Measurements from ENCODE around the gene PBX4. TPM values are rescaled to one million over a fixed set of nuclear protein-coding genes. Genes with fewer than 3 reads are reported as not detected.

PBX4 gene
- total and polyA plus RNA-seq, 10 of the 15 experiments (the other 5 are each of a cell fraction or from before 2014, with no cell fraction given) = 0.18 to 17.3 (median 4.2) TPM

DNA sequence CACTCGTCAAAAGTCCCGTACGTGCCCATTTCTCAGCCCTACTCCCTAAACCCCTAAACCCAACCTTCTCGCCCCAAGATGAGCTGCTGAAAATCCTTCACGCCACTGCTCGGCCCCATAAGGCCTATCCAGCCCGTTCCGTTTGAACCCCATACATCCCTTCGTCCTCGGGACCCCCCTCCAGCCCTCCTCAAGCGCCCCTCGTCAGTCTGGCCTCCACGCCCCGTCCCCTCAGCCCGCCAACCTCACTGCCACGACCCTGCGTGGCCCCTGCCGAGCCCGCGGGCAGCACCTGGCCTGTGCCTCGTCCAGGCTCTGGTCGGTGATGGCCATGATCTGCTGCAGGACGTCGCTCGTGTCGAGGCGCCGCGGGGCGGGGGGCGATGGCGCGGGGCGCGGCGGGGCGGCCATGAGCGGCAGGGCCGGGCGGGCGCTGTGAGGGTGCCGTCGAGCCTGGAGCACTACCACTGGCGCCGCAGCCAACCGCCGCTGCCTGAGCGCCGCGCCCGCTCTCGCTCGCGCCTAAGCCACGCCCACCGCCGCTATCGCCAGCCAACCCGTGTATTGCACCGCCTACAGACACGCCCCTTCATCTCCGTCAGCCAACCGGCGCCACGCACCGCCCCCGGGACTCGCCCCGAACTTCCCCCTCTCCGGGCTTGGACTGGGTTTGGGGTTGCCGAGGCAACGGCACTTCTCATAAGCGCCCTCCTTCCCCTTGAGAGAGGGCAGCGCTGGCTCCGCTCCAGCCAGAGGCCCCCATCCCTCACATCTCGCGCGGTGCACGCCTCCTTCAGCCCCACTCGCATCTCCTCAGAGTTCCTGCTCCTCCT lies at the start of gene PBX4 (continued):
- TF ChIP-seq, protein P1, sequence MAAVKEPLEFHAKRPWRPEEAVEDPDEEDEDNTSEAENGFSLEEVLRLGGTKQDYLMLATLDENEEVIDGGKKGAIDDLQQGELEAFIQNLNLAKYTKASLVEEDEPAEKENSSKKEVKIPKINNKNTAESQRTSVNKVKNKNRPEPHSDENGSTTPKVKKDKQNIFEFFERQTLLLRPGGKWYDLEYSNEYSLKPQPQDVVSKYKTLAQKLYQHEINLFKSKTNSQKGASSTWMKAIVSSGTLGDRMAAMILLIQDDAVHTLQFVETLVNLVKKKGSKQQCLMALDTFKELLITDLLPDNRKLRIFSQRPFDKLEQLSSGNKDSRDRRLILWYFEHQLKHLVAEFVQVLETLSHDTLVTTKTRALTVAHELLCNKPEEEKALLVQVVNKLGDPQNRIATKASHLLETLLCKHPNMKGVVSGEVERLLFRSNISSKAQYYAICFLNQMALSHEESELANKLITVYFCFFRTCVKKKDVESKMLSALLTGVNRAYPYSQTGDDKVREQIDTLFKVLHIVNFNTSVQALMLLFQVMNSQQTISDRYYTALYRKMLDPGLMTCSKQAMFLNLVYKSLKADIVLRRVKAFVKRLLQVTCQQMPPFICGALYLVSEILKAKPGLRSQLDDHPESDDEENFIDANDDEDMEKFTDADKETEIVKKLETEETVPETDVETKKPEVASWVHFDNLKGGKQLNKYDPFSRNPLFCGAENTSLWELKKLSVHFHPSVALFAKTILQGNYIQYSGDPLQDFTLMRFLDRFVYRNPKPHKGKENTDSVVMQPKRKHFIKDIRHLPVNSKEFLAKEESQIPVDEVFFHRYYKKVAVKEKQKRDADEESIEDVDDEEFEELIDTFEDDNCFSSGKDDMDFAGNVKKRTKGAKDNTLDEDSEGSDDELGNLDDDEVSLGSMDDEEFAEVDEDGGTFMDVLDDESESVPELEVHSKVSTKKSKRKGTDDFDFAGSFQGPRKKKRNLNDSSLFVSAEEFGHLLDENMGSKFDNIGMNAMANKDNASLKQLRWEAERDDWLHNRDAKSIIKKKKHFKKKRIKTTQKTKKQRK (IDR thresholded peaks at IDR 0.05; ENCODE audit: low read depth, low read length) = no peak
- TF ChIP-seq, protein P2, sequence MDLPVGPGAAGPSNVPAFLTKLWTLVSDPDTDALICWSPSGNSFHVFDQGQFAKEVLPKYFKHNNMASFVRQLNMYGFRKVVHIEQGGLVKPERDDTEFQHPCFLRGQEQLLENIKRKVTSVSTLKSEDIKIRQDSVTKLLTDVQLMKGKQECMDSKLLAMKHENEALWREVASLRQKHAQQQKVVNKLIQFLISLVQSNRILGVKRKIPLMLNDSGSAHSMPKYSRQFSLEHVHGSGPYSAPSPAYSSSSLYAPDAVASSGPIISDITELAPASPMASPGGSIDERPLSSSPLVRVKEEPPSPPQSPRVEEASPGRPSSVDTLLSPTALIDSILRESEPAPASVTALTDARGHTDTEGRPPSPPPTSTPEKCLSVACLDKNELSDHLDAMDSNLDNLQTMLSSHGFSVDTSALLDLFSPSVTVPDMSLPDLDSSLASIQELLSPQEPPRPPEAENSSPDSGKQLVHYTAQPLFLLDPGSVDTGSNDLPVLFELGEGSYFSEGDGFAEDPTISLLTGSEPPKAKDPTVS (IDR thresholded peaks at IDR 0.05; ENCODE audit: low read depth, low read length) = no peak
- TF ChIP-seq NFYA (IDR thresholded peaks at IDR 0.05; ENCODE audit: borderline replicate concordance, low read depth, low read length) = no peak
- no peak for TF ChIP-seq GABPA (IDR thresholded peaks at IDR 0.05; ENCODE audit: low read depth)
- TF ChIP-seq SMC3 (IDR thresholded peaks at IDR 0.05; ENCODE audit: borderline replicate concordance, low read length) = no peak
- TF ChIP-seq MXI1 (IDR thresholded peaks at IDR 0.05; ENCODE audit: low read depth, low read length) = peak; percentile 82
- TF ChIP-seq IRF4 (IDR thresholded peaks at IDR 0.05; ENCODE audit: low read depth, low read length) = no peak
- TF ChIP-seq SMARCA5 (IDR thresholded peaks at IDR 0.05) = 0 out of 2 replicates have a peak, but pooled peaks have one; percentile 26
- TF ChIP-seq RFX5 (IDR thresholded peaks at IDR 0.05; ENCODE audit: low read depth, low read length) = peak; percentile 48
- TF ChIP-seq HCFC1 (IDR thresholded peaks at IDR 0.05; ENCODE audit: low read length) = no peak
- TF ChIP-seq RELA (IDR thresholded peaks at IDR 0.05; ENCODE audit: borderline replicate concordance, partially characterized antibody) = no peak
- TF ChIP-seq IKZF1 (conservative IDR thresholded peaks at IDR 0.05) = peak; percentile 90
- TF ChIP-seq, protein P3, sequence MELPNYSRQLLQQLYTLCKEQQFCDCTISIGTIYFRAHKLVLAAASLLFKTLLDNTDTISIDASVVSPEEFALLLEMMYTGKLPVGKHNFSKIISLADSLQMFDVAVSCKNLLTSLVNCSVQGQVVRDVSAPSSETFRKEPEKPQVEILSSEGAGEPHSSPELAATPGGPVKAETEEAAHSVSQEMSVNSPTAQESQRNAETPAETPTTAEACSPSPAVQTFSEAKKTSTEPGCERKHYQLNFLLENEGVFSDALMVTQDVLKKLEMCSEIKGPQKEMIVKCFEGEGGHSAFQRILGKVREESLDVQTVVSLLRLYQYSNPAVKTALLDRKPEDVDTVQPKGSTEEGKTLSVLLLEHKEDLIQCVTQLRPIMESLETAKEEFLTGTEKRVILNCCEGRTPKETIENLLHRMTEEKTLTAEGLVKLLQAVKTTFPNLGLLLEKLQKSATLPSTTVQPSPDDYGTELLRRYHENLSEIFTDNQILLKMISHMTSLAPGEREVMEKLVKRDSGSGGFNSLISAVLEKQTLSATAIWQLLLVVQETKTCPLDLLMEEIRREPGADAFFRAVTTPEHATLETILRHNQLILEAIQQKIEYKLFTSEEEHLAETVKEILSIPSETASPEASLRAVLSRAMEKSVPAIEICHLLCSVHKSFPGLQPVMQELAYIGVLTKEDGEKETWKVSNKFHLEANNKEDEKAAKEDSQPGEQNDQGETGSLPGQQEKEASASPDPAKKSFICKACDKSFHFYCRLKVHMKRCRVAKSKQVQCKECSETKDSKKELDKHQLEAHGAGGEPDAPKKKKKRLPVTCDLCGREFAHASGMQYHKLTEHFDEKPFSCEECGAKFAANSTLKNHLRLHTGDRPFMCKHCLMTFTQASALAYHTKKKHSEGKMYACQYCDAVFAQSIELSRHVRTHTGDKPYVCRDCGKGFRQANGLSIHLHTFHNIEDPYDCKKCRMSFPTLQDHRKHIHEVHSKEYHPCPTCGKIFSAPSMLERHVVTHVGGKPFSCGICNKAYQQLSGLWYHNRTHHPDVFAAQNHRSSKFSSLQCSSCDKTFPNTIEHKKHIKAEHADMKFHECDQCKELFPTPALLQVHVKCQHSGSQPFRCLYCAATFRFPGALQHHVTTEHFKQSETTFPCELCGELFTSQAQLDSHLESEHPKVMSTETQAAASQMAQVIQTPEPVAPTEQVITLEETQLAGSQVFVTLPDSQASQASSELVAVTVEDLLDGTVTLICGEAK (IDR thresholded peaks at IDR 0.05; ENCODE audit: borderline replicate concordance) = no peak
- TF ChIP-seq RBBP5 (conservative IDR thresholded peaks at IDR 0.05) = no peak
- TF ChIP-seq ASH2L (IDR thresholded peaks at IDR 0.05; ENCODE audit: borderline replicate concordance, low read depth) = no peak
- no peak for TF ChIP-seq MTA2 (IDR thresholded peaks at IDR 0.05; ENCODE audit: low read depth)
- TF ChIP-seq, protein P4, sequence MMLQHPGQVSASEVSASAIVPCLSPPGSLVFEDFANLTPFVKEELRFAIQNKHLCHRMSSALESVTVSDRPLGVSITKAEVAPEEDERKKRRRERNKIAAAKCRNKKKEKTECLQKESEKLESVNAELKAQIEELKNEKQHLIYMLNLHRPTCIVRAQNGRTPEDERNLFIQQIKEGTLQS (IDR thresholded peaks at IDR 0.05; ENCODE audit: borderline replicate concordance, extremely low read depth, low read depth, low read length) = no peak
- TF ChIP-seq RUNX3 (IDR thresholded peaks at IDR 0.05; ENCODE audit: low read length) = 0 out of 2 replicates have a peak, but pooled peaks have one; percentile 1
- TF ChIP-seq SUPT20H (IDR thresholded peaks at IDR 0.05; ENCODE audit: borderline replicate concordance, control insufficient read depth, low read depth, low read length) = no peak
- TF ChIP-seq ZZZ3 (IDR thresholded peaks at IDR 0.05; ENCODE audit: control insufficient read depth, insufficient read length, low read depth) = no peak
- no peak for TF ChIP-seq SMAD5 (IDR thresholded peaks at IDR 0.05; ENCODE audit: low read depth)
- no peak for TF ChIP-seq ZNF274 (IDR thresholded peaks at IDR 0.05; ENCODE audit: insufficient read depth, insufficient read length)
